GM21390 (cell line): ENCODE measurements around the gene USP17L20.
"Not testable (repeated sequence)": the region's sequence is repeated elsewhere in the genome, so short reads cannot be mapped to it uniquely, and the experiment has no call there.

Source experiments
- ATAC-seq: cut with Tn5 transposase; IDR thresholded peaks from one replicate; pipeline ENCODE4 v1.9.1; 2021; ENCODE audit not compliant: unreplicated experiment

USP17L20 gene, protein sequence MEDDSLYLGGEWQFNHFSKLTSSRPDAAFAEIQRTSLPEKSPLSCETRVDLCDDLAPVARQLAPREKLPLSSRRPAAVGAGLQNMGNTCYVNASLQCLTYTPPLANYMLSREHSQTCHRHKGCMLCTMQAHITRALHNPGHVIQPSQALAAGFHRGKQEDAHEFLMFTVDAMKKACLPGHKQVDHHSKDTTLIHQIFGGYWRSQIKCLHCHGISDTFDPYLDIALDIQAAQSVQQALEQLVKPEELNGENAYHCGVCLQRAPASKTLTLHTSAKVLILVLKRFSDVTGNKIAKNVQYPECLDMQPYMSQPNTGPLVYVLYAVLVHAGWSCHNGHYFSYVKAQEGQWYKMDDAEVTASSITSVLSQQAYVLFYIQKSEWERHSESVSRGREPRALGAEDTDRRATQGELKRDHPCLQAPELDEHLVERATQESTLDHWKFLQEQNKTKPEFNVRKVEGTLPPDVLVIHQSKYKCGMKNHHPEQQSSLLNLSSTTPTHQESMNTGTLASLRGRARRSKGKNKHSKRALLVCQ

DNA sequence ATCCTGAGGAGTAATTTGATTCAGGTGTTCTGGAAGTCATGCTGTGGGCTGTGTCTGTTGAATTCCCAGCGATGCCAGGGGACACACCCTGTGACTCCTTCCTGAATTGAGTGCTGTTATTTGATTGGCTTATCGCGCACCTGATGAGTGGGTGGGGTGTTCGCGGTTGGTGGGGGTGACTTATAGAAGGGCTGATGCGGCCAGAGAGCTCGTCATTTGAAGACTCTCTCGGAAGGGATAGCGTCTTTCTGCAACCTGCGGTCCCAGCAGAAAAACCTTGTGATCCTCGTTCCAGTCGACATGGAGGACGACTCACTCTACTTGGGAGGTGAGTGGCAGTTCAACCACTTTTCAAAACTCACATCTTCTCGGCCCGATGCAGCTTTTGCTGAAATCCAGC, at the start of gene USP17L20:
Gene USP17L20 (plus strand): TSS at position 301 of the 400 bp plus-strand sequence. CDS start 0 bp downstream, at position 301.
- ATAC-seq: not testable (repeated sequence)

DNA sequence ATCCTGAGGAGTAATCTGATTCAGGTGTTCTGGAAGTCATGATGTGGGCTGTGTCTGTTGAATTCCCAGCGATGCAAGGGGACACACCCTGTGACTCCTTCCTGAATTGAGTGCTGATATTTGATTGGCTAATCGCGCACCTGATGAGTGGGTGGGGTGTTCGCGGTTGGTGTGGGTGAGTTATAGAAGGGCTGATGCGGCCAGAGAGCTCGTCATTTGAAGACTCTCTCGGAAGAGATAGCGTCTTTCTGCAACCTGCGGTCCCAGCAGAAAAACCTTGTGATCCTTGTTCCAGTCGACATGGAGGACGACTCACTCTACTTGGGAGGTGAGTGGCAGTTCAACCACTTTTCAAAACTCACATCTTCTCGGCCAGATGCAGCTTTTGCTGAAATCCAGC, 47.6 kb upstream of the USP17L20 start, which contains the start of gene USP17L10:
Gene USP17L10 (plus strand): TSS at position 301 of the 400 bp plus-strand sequence. CDS start 0 bp downstream, at position 301.
- ATAC-seq: not testable (repeated sequence)

DNA sequence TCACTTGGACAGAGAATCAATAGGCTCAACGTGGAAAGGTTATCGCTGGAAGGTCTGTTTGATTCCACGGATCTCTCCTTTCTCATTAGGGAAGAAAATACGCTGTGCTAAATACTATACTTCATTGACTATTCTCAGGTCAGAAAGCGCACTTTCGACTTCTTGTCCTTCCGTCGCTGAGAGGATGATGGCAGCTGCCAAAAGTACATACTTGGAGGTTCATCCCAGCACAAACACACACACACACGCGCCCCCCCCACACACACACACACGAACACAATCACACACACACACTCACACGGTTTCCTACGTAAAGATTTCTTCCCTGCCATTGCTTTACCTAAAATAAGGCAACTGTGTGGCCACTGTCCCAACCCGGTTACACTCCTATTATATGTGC, 43.2 kb upstream of the USP17L20 start:
- ATAC-seq: not testable (repeated sequence)

DNA sequence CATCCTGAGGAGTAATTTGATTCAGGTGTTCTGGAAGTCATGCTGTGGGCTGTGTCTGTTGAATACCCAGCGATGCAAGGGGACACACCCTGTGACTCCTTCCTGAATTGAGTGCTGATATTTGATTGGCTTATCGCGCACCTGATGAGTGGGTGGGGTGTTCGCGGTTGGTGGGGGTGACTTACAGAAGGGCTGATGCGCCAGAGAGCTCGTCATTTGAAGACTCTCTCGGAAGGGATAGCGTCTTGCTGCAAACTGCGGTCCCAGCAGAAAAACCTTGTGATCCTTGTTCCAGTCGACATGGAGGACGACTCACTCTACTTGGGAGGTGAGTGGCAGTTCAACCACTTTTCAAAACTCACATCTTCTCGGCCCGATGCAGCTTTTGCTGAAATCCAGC, 42.8 kb upstream of the USP17L20 start, which contains the start of gene USP17L11:
Gene USP17L11 (plus strand): TSS at position 301 of the 400 bp plus-strand sequence. CDS start 0 bp downstream, at position 301.
- not testable (repeated sequence) for ATAC-seq

DNA sequence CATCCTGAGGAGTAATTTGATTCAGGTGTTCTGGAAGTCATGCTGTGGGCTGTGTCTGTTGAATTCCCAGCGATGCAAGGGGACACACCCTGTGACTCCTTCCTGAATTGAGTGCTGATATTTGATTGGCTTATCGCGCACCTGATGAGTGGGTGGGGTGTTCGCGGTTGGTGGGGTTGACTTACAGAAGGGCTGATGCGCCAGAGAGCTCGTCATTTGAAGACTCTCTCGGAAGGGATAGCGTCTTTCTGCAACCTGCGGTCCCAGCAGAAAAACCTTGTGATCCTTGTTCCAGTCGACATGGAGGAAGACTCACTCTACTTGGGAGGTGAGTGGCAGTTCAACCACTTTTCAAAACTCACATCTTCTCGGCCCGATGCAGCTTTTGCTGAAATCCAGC, 38.1 kb upstream of the USP17L20 start, which contains the start of gene USP17L12:
Gene USP17L12 (plus strand): TSS at position 301 of the 400 bp plus-strand sequence. CDS start 0 bp downstream, at position 301.
- not testable (repeated sequence) for ATAC-seq

DNA sequence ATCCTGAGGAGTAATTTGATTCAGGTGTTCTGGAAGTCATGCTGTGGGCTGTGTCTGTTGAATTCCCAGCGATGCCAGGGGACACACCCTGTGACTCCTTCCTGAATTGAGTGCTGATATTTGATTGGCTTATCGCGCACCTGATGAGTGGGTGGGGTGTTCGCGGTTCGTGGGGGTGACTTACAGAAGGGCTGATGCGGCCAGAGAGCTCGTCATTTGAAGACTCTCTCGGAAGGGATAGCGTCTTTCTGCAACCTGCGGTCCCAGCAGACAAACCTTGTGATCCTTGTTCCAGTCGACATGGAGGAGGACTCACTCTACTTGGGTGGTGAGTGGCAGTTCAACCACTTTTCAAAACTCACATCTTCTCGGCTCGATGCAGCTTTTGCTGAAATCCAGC, 33.3 kb upstream of the USP17L20 start, which contains the start of gene USP17L13:
Gene USP17L13 (plus strand): TSS at position 301 of the 400 bp plus-strand sequence. CDS start 0 bp downstream, at position 301.
- not testable (repeated sequence) for ATAC-seq

DNA sequence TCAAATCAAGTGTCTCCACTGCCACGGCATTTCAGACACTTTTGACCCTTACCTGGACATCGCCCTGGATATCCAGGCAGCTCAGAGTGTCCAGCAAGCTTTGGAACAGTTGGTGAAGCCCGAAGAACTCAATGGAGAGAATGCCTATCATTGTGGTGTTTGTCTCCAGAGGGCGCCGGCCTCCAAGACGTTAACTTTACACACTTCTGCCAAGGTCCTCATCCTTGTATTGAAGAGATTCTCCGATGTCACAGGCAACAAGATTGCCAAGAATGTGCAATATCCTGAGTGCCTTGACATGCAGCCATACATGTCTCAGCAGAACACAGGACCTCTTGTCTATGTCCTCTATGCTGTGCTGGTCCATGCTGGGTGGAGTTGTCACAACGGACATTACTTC, 27.7 kb upstream of the USP17L20 start:
- ATAC-seq: not testable (repeated sequence)

DNA sequence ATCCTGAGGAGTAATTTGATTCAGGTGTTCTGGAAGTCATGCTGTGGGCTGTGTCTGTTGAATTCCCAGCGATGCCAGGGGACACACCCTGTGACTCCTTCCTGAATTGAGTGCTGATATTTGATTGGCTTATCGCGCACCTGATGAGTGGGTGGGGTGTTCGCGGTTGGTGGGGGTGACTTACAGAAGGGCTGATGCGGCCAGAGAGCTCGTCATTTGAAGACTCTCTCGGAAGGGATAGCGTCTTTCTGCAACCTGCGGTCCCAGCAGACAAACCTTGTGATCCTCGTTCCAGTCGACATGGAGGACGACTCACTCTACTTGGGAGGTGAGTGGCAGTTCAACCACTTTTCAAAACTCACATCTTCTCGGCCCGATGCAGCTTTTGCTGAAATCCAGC, 23.8 kb upstream of the USP17L20 start, which contains the start of gene USP17L15:
Gene USP17L15 (plus strand): TSS at position 301 of the 400 bp plus-strand sequence. CDS start 0 bp downstream, at position 301.
- not testable (repeated sequence) for ATAC-seq

DNA sequence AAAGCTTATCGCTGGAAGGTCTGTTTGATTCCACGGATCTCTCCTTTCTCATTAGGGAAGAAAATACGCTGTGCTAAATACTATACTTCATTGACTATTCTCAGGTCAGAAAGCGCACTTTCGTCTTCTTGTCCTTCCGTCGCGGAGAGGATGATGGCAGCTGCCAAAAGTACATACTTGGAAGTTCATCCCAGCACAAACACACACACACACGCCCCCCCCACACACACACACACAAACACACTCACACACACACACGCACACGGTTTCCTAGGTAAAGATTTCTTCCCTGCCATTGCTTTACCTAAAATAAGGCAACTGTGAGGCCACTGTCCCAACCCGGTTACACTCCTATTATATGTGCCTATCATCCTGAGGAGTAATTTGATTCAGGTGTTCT, 19.5 kb upstream of the USP17L20 start:
- not testable (repeated sequence) for ATAC-seq

DNA sequence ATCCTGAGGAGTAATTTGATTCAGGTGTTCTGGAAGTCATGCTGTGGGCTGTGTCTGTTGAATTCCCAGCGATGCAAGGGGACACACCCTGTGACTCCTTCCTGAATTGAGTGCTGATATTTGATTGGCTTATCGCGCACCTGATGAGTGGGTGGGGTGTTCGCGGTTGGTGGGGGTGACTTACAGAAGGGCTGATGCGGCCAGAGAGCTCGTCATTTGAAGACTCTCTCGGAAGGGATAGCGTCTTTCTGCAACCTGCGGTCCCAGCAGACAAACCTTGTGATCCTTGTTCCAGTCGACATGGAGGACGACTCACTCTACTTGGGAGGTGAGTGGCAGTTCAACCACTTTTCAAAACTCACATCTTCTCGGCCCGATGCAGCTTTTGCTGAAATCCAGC, 14.3 kb upstream of the USP17L20 start, which contains the start of gene USP17L17:
Gene USP17L17 (plus strand): TSS at position 301 of the 400 bp plus-strand sequence. CDS start 0 bp downstream, at position 301.
- ATAC-seq: not testable (repeated sequence)

DNA sequence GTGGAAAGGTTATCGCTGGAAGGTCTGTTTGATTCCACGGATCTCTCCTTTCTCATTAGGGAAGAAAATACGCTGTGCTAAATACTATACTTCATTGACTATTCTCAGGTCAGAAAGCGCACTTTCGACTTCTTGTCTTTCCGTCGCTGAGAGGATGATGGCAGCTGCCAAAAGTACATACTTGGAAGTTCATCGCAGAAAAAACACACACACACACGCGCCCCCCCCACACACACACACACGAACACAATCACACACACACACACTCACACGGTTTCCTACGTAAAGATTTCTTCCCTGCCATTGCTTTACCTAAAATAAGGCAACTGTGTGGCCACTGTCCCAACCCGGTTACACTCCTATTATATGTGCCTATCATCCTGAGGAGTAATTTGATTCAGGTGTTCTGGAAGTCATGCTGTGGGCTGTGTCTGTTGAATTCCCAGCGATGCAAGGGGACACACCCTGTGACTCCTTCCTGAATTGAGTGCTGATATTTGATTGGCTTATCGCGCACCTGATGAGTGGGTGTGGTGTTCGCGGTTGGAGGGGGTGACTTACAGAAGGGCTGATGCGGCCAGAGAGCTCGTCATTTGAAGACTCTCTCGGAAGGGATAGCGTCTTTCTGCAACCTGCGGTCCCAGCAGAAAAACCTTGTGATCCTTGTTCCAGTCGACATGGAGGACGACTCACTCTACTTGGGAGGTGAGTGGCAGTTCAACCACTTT, 9.8 kb upstream of the USP17L20 start, which contains the start of gene USP17L18:
Gene USP17L18 (plus strand): TSS at position 678 of the 728 bp plus-strand sequence. CDS start 0 bp downstream, at position 678.
- not testable (repeated sequence) for ATAC-seq

DNA sequence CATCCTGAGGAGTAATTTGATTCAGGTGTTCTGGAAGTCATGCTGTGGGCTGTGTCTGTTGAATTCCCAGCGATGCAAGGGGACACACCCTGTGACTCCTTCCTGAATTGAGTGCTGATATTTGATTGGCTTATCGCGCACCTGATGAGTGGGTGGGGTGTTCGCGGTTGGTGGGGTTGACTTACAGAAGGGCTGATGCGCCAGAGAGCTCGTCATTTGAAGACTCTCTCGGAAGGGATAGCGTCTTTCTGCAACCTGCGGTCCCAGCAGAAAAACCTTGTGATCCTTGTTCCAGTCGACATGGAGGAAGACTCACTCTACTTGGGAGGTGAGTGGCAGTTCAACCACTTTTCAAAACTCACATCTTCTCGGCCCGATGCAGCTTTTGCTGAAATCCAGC, 4.8 kb upstream of the USP17L20 start, which contains the start of gene USP17L19:
Gene USP17L19 (plus strand): TSS at position 301 of the 400 bp plus-strand sequence. CDS start 0 bp downstream, at position 301.
- ATAC-seq: not testable (repeated sequence)

DNA sequence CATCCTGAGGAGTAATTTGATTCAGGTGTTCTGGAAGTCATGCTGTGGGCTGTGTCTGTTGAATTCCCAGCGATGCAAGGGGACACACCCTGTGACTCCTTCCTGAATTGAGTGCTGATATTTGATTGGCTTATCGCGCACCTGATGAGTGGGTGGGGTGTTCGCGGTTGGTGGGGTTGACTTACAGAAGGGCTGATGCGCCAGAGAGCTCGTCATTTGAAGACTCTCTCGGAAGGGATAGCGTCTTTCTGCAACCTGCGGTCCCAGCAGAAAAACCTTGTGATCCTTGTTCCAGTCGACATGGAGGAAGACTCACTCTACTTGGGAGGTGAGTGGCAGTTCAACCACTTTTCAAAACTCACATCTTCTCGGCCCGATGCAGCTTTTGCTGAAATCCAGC, 4.6 kb downstream of the USP17L20 start, which contains the start of gene USP17L21:
Gene USP17L21 (plus strand): TSS at position 301 of the 400 bp plus-strand sequence. CDS start 0 bp downstream, at position 301.
- ATAC-seq: not testable (repeated sequence)

DNA sequence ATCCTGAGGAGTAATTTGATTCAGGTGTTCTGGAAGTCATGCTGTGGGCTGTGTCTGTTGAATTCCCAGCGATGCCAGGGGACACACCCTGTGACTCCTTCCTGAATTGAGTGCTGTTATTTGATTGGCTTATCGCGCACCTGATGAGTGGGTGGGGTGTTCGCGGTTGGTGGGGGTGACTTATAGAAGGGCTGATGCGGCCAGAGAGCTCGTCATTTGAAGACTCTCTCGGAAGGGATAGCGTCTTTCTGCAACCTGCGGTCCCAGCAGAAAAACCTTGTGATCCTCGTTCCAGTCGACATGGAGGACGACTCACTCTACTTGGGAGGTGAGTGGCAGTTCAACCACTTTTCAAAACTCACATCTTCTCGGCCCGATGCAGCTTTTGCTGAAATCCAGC, 9.4 kb downstream of the USP17L20 start, which contains the start of gene USP17L22:
Gene USP17L22 (plus strand): TSS at position 301 of the 400 bp plus-strand sequence. CDS start 0 bp downstream, at position 301.
- ATAC-seq: not testable (repeated sequence)

DNA sequence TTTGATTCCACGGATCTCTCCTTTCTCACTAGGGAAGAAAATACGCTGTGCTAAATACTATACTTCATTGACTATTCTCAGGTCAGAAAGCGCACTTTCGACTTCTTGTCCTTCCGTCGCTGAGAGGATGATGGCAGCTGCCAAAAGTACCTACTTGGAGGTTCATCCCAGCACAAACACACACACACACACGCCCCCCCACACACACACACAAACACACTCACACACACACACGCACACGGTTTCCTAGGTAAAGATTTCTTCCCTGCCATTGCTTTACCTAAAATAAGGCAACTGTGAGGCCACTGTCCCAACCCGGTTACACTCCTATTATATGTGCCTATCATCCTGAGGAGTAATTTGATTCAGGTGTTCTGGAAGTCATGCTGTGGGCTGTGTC, 13.8 kb downstream of the USP17L20 start:
- ATAC-seq: not testable (repeated sequence)
